Measurements from ENCODE around the gene ATRX. TPM values are rescaled to one million over a fixed set of nuclear protein-coding genes. Genes with fewer than 3 reads are reported as not detected.

The ATRX gene
- total and polyA plus RNA-seq, 2 experiments from 2014 or later: 162 to 179 TPM

GRCh38 chrX:77768787-77769186 lies 17.2 kb downstream of the ATRX start:
- peaks cover 34% of the 10 kb centered on the region for H4K20me1 ChIP-seq (replicated peaks; ENCODE audit: insufficient read depth)
- H3K4me1 ChIP-seq (ENCODE audit: insufficient read depth): no peaks in the 10 kb centered on the region
- H3K79me2 ChIP-seq (replicated peaks; ENCODE audit: insufficient read depth): peaks cover 84% of the 10 kb centered on the region
- Mint-ChIP-seq H3K4me1 (no peaks in the 10 kb centered on the region), H3K27me3 (ENCODE audit: insufficient read depth, low read depth, poor library complexity) (no peaks in the 10 kb centered on the region), H3K27ac (no peak overlapping the region), H3K4me3 (no peak overlapping the region), H3K9me3 (peaks cover 2% of the 10 kb centered on the region; the same call in 2 of the 3 replicates), H3K36me3 (ENCODE audit: low read depth) (peaks cover 12% of the 10 kb centered on the region)
- H3K36me3 ChIP-seq (ENCODE audit: insufficient read depth): no peaks in the 10 kb centered on the region
- H3K27me3 ChIP-seq (ENCODE audit: insufficient read depth): no peaks in the 10 kb centered on the region
- no peak overlapping the region for H3K4me2 ChIP-seq
- no peak for ATAC-seq
- H3F3A ChIP-seq (replicated peaks; ENCODE audit: low read depth): no peaks in the 10 kb centered on the region
- no peaks in the 10 kb centered on the region for H3K9me2 ChIP-seq (ENCODE audit: insufficient read depth)
- TF ChIP-seq EZH2 (IDR thresholded peaks at IDR 0.05; ENCODE audit: low read depth, unreplicated experiment): no peak
- no peak for TF ChIP-seq ZNF114 (CRISPR knock-in tag; IDR thresholded peaks at IDR 0.05)
- no peak for TF ChIP-seq NANOG (IDR thresholded peaks at IDR 0.05; ENCODE audit: borderline replicate concordance)
- TF ChIP-seq ZNF331 (CRISPR knock-in tag; IDR thresholded peaks at IDR 0.05; ENCODE audit: low read depth): no peak
- TF ChIP-seq ETS1 (IDR thresholded peaks at IDR 0.05): no peak
- no peak for TF ChIP-seq EZH2phosphoT487 (IDR thresholded peaks at IDR 0.05; ENCODE audit: unreplicated experiment)
- TF ChIP-seq JUNB (IDR thresholded peaks at IDR 0.05; ENCODE audit: unreplicated experiment): no peak
- no peak for TF ChIP-seq REST (IDR thresholded peaks at IDR 0.05; ENCODE audit: unreplicated experiment)
- no peak for TF ChIP-seq ZNF462 (CRISPR knock-in tag; IDR thresholded peaks at IDR 0.05)
- no peak for TF ChIP-seq CTCF (conservative IDR thresholded peaks at IDR 0.05; ENCODE audit: low read depth in 2 of 2)
- TF ChIP-seq STAT1 (IDR thresholded peaks at IDR 0.05; ENCODE audit: unreplicated experiment): no peak
- no peak for TF ChIP-seq CREB1 (CRISPR knock-in tag; IDR thresholded peaks at IDR 0.05; ENCODE audit: low read depth)
- no peak for TF ChIP-seq POLR2AphosphoS5 (IDR thresholded peaks at IDR 0.05; ENCODE audit: low read depth)
- no peak for DNase-seq (ENCODE audit: low spot score)
- H3K4me3 ChIP-seq: no peak overlapping the region
- no peak overlapping the region for H3K27ac ChIP-seq (ENCODE audit: low read depth)
- H2AFZ ChIP-seq: no peak overlapping the region

All from GM23338 (cell line).